ENCODE results near the gene NUTF2. TPM values are rescaled to one million over a fixed set of nuclear protein-coding genes. Genes with fewer than 3 reads are reported as not detected.
"Not testable (repeated sequence)": the region's sequence is repeated elsewhere in the genome, so short reads cannot be mapped to it uniquely, and the experiment has no call there.

Gene NUTF2
- total RNA-seq, 1 experiment from 2014 or later, result 318 TPM

- no peak for DNase-seq (ENCODE audit: low read depth)
Observed at GRCh38 chr16:67862623-67863583, 16.2 kb downstream of the NUTF2 start.

- not testable (repeated sequence) for DNase-seq (ENCODE audit: low read depth)
Observed at GRCh38 chr16:67864044-67864443, 17.3 kb downstream of the NUTF2 start.

- no peak for DNase-seq (ENCODE audit: low read depth)
Observed at GRCh38 chr16:67864594-67864993, 17.9 kb downstream of the NUTF2 start.

GRCh38 chr16:67865318-67865717, 18.6 kb downstream of the NUTF2 start:
- DNase-seq (ENCODE audit: low read depth), result peak; percentile 61

GRCh38 chr16:67868290-67868689, 21.6 kb downstream of the NUTF2 start:
- DNase-seq (ENCODE audit: low read depth), result no peak

- DNase-seq (ENCODE audit: low read depth), result no peak
Observed at GRCh38 chr16:67869653-67870052, 22.9 kb downstream of the NUTF2 start.

- no peak for DNase-seq (ENCODE audit: low read depth)
Observed at GRCh38 chr16:67871256-67871655, 24.5 kb downstream of the NUTF2 start.

GRCh38 chr16:67872131-67872630, 25.4 kb downstream of the NUTF2 start:
- DNase-seq (ENCODE audit: low read depth), result no peak

- DNase-seq (ENCODE audit: low read depth), result peak; percentile 67
Observed at GRCh38 chr16:67872631-67873434, 26.1 kb downstream of the NUTF2 start, which contains the start of gene EDC4. TSS of gene EDC4 (plus strand) at chr16:67873052. CDS start at chr16:67873262, 210 bp downstream.

- DNase-seq (ENCODE audit: low read depth), result no peak
Observed at GRCh38 chr16:67873435-67874370, 27.0 kb downstream of the NUTF2 start.

- no peak for DNase-seq (ENCODE audit: low read depth)
Observed at GRCh38 chr16:67874372-67874771, 27.6 kb downstream of the NUTF2 start.

- no peak for DNase-seq (ENCODE audit: low read depth)
Observed at GRCh38 chr16:67877064-67877463, 30.3 kb downstream of the NUTF2 start.

- DNase-seq (ENCODE audit: low read depth), result no peak
Observed at GRCh38 chr16:67878232-67878631, 31.5 kb downstream of the NUTF2 start.

- no peak for DNase-seq (ENCODE audit: low read depth)
Observed at GRCh38 chr16:67878846-67879245, 32.1 kb downstream of the NUTF2 start.

- DNase-seq (ENCODE audit: low read depth), result no peak
Observed at GRCh38 chr16:67879462-67879861, 32.7 kb downstream of the NUTF2 start.

- no peak for DNase-seq (ENCODE audit: low read depth)
Observed at GRCh38 chr16:67879936-67880335, 33.2 kb downstream of the NUTF2 start.

- DNase-seq (ENCODE audit: low read depth), result no peak
Observed at GRCh38 chr16:67880584-67880983, 33.9 kb downstream of the NUTF2 start.

- DNase-seq (ENCODE audit: low read depth), result no peak
Observed at GRCh38 chr16:67881621-67882161, 35.0 kb downstream of the NUTF2 start.

- DNase-seq (ENCODE audit: low read depth), result no peak
Observed at GRCh38 chr16:67882374-67883145, 35.8 kb downstream of the NUTF2 start.
